Measurements from ENCODE around the gene MCF2L. TPM values are rescaled to one million over a fixed set of nuclear protein-coding genes. Genes with fewer than 3 reads are reported as not detected.

MCF2L gene
- total and polyA plus RNA-seq, 9 of the 15 experiments (the other 6 are each of a cell fraction or from before 2014, with no cell fraction given), result 0.05 to 0.25 (median 0.18) TPM; not detected in 5

GRCh38 chr13:113077566-113077952 lies 108.5 kb downstream of the MCF2L start (continued):
- TF ChIP-seq TCF15 (CRISPR knock-in tag; IDR thresholded peaks at IDR 0.05) (no peak), CBX8 (IDR thresholded peaks at IDR 0.05; ENCODE audit: borderline replicate concordance, extremely low read depth, low read depth, low read length, poor library complexity, severe bottlenecking) (no peak), BCL6 (CRISPR knock-in tag; IDR thresholded peaks at IDR 0.05) (no peak), MAFG (tag; conservative IDR thresholded peaks at IDR 0.05) (no peak), MYC (IDR thresholded peaks at IDR 0.05; ENCODE audit: low read depth, low read length) (no peak), MYC (CRISPR knock-in tag; IDR thresholded peaks at IDR 0.05; ENCODE audit: borderline replicate concordance, low read depth) (no peak), HNRNPUL1 (IDR thresholded peaks at IDR 0.05; ENCODE audit: low read length) (no peak), ZNF644 (tag; IDR thresholded peaks at IDR 0.05; ENCODE audit: low read depth) (no peak), SIX5 (IDR thresholded peaks at IDR 0.05; ENCODE audit: borderline replicate concordance in 1 of 2, insufficient read depth in 1 of 2, low read depth in 1 of 2, low read length in 2 of 2) (no peak)

Data from K562 (cell line).